Chondrocyte (in vitro differentiated cells): ENCODE results near the gene GREB1. TPM values are rescaled to one million over a fixed set of nuclear protein-coding genes. Genes with fewer than 3 reads are reported as not detected.

Experiments used
- DNase-seq: peaks from one replicate; pipeline ENCODE4 v3.0.0; 2021; ENCODE audit warnings: mixed read lengths, low spot score
- H3K27ac Mint-ChIP-seq: one replicate; pipeline ENCODE4 v1.8.0; 2021; ENCODE audit warnings: mild to moderate bottlenecking, moderate library complexity, mixed read lengths; ENCODE audit not compliant: unreplicated experiment
- H3K27me3 Mint-ChIP-seq: 2 replicates; pipeline ENCODE4 v1.8.0; 2021; ENCODE audit warnings: low read depth, mixed read lengths
- H3K36me3 Mint-ChIP-seq: 2 replicates; pipeline ENCODE4 v1.8.0; 2021; ENCODE audit warnings: low read depth, mixed read lengths
- H3K4me1 Mint-ChIP-seq: 2 replicates; pipeline ENCODE4 v1.8.0; 2021; ENCODE audit warnings: low read depth, mild to moderate bottlenecking, mixed read lengths
- H3K4me3 Mint-ChIP-seq: one replicate; pipeline ENCODE4 v1.8.0; 2021; ENCODE audit warnings: mild to moderate bottlenecking, moderate library complexity, mixed read lengths; ENCODE audit not compliant: unreplicated experiment
- H3K9me3 Mint-ChIP-seq: 2 replicates; pipeline ENCODE4 v1.8.0; 2021; ENCODE audit warnings: low read depth, mixed read lengths
- CTCF ChIP-seq: fragments of 200-600 bp; sonication (generic); IDR thresholded peaks from 2 replicates; pipeline ENCODE4 v1.5.0; 2021; ENCODE audit warnings: antibody characterized with exemption, mild to moderate bottlenecking, moderate library complexity
- total RNA-seq: library from RNA; stranded (reverse); gene quantifications from 3 replicates; pipeline ENCODE4 v1.2.1, GENCODE V29; 2021

GREB1 gene
- total RNA-seq, 1 donor from 2014 or later: 0.52 TPM

GRCh38 chr2:11615209-11615608 lies 81.4 kb downstream of the GREB1 start:
- H3K27ac Mint-ChIP-seq: no peak overlapping the region

GRCh38 chr2:11616097-11616687 lies 82.3 kb downstream of the GREB1 start:
- no peak overlapping the region for H3K27ac Mint-ChIP-seq
- peaks cover 2% of the 10 kb centered on the region for H3K4me1 Mint-ChIP-seq
- no peaks in the 10 kb centered on the region for H3K9me3 Mint-ChIP-seq
- no peaks in the 10 kb centered on the region for H3K36me3 Mint-ChIP-seq
- H3K4me3 Mint-ChIP-seq: no peak overlapping the region
- no peak for TF ChIP-seq CTCF
- DNase-seq: peak; percentile 52
- peaks cover 8% of the 10 kb centered on the region for H3K27me3 Mint-ChIP-seq

More at GRCh38 chr2:11615209-11615608, 81.4 kb downstream of the GREB1 start:
- Mint-ChIP-seq H3K4me3 (no peak overlapping the region), H3K27me3 (peaks cover 8% of the 10 kb centered on the region), H3K4me1 (peaks cover 2% of the 10 kb centered on the region), H3K36me3 (no peaks in the 10 kb centered on the region), H3K9me3 (no peaks in the 10 kb centered on the region)
- TF ChIP-seq CTCF: no peak
- no peak for DNase-seq

- H3K27ac Mint-ChIP-seq: no peak overlapping the region
- no peak for TF ChIP-seq CTCF
- H3K4me1 Mint-ChIP-seq: peaks cover 2% of the 10 kb centered on the region
- H3K9me3 Mint-ChIP-seq: no peaks in the 10 kb centered on the region
- no peak for DNase-seq
- H3K4me3 Mint-ChIP-seq: no peak overlapping the region
- peaks cover 8% of the 10 kb centered on the region for H3K27me3 Mint-ChIP-seq
- no peaks in the 10 kb centered on the region for H3K36me3 Mint-ChIP-seq
Observed at GRCh38 chr2:11616851-11617415, 83.1 kb downstream of the GREB1 start.

- H3K4me3 Mint-ChIP-seq: no peak overlapping the region
- no peaks in the 10 kb centered on the region for H3K9me3 Mint-ChIP-seq
- TF ChIP-seq CTCF: no peak
Observed at GRCh38 chr2:11617527-11617926, 83.7 kb downstream of the GREB1 start.

GRCh38 chr2:11617984-11618707 lies 84.3 kb downstream of the GREB1 start:
- no peak for DNase-seq
- Mint-ChIP-seq H3K4me1 (no peaks in the 10 kb centered on the region), H3K9me3 (no peaks in the 10 kb centered on the region), H3K27ac (no peak overlapping the region), H3K4me3 (no peak overlapping the region), H3K36me3 (no peaks in the 10 kb centered on the region), H3K27me3 (peaks cover 8% of the 10 kb centered on the region)
- no peak for TF ChIP-seq CTCF

More at GRCh38 chr2:11617527-11617926, 83.7 kb downstream of the GREB1 start:
- Mint-ChIP-seq H3K27me3 (peaks cover 8% of the 10 kb centered on the region), H3K36me3 (no peaks in the 10 kb centered on the region), H3K4me1 (no peaks in the 10 kb centered on the region), H3K27ac (no peak overlapping the region)
- DNase-seq: no peak
